Activated T-cell treated with anti-CD3 and anti-CD28 coated beads for 24 hours (primary cell): ENCODE results near the gene SLC43A3.

Experiments used
- DNase-seq: peaks from one replicate; pipeline ENCODE4 v3.0.0-alpha.2; 2020; ENCODE audit warnings: low read depth

SLC43A3 gene

DNA sequence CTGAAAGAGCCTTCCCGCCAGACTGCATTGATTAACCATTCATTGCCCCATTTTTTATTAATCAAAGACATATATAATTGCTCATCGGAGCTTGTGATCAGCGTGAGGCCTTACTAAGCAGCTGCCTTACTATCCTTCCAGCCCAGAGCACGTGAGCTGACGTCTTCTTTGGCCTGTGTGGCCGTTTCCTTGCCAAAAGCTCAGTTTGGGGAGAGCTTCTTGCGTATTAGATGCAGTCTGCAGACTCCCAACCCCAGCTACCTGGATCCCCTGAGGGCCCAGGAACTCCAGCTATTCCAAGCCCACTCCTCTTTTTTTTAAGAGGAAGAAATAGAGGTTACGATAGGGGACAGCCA is 784 bp upstream of the SLC43A3 start:
- DNase-seq: no peak

DNA sequence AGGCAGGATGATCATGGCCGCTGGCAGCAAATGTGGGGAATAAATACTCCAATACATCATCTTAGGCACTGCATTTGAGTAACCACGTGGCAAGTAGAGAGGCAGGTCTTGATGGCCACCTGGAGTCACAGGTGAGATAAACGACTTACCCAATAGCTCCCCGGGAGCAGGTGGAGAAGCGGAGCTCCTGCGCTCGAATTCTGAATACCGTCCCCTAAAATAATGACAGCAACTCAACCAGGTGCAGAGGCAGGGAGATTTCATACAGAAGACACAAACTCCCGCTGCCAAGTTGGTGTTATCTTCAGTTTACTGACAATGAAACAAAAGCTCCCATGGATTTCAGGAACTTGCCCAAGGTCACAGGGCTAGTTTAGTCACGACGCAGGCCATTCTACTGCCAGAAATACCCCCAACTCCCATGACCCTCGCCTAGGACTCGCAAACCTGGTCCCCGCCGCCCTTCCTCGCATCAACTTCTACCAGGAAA is 437 bp downstream of the SLC43A3 start:
- peak; percentile 20 for DNase-seq

DNA sequence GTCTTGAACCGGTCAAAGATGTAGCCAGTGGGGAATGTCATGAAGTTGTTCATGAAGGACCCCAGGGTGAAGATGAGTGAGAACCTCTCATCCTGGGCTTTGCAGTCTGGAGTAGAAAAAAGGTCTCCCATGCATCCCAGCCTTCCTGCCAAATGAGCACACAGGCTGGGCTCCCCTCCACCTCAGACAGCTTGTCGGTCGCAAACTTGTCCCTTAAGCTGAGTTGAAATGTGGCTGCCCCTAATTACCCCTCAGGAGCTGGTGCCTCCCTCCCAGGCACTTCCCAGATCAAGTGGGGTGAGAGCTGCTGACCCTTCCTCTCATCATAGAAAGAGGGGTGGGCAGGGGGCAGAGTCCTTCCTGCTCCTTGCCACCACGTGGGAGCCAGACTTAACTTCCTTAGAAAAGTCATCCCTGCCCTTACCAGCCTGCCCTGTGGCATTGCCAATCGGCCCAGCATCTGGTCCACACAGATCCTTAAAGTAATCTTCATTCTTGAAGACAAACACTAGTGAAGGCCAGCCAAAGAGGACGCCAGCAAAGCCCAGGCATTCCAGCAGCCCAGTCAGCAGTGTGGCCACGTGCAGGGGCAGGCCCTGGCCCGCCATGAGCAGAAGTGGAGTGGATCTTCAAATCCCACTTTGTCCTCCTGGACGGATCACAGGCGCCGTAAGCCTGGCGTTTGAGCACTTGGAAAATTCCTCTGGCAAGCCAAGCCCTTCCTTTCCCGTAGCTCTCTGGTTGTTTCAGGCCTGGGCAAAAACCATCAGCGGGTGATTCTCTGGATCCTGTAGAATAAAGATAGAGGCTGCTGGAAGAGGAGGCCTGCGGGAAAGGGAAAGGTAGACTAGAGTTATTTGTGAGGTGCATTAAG is 1.1 kb downstream of the SLC43A3 start:
- no peak for DNase-seq

DNA sequence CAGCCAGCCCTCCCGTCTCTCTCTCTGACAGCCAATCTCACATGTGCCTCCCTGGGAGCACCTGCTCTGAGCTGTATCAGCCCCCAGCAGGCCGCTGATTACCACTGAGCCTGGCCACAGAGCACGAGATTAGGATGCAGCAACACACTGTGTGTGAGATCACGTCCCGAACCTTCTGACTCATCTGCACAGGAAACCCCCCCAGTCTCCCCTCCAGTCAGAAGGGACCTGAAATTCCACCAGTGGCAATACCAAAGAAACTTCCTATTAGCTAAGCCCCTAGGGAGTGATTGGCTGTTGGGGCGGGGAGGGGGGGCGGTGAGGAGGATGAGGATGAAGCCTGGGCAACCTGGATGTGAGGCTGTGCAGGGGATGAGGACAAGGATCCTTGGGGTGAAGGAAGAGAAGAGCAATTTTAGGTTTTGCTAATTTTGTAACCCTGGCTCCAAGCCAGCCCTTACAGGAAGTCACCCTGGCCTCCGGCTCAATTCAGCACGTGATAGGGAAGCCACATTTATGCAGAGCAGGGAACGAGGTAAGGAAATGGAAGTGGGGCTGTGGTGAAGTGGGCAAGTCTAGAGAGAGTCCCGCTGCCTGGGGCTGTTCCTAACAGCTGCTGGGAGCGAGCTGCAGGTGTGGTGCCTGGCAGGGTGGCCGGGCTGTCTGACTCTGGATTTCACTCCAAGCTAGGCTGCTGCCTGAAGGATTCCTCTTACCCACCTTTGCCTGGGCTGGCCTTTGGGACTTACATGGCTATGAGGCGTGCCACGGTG is 1.9 kb downstream of the SLC43A3 start:
- peak; percentile 85 for DNase-seq

DNA sequence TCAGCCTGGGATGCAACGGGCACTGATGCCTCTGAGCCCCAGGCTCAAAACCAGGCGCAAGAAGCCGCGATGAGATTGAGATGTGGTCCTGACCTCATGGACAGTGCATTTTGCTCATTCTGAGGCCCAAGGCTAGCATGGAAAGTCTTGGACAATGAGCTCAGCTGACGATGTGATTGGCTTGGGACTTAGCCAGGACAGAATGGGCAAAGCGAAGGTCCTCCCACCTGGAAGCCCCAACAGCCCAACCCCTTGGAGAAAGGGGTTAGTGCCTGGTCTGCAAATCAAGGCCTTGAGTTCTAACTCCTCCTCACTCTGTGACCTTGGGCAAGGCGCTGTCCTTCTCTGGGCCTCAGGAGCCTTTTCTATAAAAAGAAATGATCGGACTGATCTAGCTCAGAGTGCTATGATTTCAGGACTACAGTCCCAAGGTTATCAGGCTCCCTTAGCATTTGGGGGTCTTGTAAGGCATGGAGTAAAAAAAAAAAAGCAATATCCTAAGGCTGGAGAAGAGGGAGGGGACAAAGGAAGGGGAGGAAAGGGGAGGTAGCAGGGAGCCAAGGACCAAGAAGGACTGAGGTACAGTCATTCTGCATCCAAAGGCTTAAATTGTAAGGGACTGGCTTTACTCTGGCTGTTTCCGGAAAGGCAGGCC is 2.7 kb downstream of the SLC43A3 start:
- no peak for DNase-seq

DNA sequence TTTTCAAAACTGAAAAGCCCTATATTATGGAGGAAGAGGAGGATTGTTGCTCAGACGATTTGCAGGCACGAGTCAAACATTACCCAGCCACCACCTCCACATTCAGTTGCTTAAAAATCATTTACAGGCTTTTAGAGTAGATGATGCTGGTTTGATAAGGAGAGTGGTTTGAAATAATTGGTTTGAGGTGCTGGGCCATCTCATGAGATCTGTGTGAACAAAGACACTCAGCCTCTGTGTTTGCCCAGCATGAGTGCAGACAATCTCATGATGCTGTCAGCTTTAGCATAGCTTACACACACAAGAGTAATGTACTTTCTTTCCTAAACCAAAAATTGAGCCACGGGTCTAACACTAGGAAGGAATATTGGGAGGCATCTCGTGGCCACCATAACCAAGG is 4.3 kb downstream of the SLC43A3 start:
- DNase-seq: no peak

DNA sequence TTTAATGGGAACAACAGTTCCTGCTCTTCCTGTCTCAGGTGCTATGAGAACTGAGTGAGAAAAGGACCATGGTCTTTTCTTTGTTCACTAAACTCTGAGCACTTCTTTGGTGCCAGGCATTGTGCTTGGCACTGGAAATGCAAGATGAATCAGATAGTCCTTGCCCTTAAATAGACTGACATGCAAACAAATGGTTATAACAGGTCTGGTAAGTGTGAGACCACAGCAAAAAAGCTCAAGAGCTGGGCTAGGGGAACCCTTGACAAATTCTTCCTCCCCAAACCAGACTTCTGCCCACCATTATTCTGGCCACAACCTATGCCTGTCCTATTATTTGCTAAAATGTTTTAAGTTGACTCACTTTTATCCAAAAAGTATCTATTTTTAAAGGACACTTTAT is 5.1 kb downstream of the SLC43A3 start:
- no peak for DNase-seq

DNA sequence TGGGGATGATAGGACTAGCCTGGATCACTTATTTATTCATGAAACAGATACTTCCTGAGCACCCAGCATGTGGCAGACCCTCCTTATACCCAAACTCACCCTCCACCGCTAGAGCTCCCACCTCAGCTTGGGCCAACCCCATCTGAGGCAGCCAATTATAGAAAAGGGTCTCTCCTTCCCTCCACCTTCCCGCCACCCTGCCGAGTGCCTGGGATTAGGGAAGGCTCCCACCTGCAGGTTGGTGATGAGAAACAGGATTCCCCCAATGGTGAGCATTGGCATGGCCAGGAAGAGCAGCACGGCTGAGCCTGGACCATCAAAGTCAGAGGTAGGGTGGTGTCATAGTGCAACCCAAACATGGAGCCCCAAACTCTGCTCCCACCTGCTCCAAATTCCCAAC is 5.9 kb downstream of the SLC43A3 start:
- no peak for DNase-seq

DNA sequence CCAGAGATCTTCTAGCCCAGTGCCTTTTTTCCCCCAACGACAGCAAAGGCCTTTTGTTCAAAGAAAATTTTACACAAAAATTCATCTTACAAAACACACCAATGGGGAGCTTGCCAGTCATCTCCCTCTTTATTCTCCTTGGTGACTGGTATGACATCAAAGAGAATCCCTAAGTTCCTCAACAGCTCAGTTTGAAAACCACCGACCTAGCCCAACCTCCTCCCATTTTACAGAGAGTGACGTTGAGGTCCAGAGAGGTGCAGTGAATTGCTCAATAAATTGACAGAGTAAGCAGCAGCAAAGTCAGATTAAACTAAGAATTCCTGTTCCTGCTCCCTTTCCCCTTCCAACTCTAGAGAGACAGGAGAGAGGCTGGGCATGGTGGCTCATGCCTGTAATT is 7.8 kb downstream of the SLC43A3 start:
- no peak for DNase-seq

DNA sequence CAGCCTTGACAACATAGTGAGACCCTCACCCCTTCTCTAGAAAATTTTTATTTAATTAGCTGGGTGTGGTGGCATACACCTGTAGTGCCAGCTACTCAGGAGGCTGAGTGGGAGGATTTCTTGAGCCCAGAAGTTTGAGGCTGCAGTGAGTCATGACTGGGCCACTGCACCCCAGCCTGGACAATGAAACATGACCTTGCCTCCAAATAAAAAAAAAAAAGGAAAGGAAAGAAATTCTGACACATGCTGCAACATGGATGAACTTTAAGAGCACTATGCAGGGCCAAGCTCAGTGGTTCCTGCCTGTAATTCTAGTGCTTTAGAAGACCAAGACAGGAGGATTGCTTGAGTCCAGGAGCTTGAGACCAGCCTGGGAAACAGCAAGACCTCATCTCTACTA is 8.8 kb downstream of the SLC43A3 start:
- DNase-seq: no peak

DNA sequence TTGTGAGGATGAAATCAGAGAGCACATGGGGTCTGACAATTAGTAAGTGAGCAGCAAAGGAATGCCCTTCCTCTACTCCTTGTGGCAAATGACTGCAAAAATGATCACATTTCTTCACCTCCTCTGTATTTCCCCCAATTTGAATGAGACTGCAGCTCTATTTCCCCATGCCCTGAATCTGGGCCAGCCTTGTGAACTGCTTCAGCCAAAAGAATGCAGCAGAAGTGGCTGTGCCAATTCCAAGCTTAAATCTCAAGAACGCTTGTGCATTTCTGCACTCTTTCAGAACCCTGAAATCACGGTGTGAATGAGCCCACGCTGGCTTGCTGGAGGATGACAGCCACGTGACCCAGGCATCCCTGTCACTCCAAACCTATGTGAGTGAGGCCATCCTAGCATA is 9.9 kb downstream of the SLC43A3 start:
- DNase-seq: no peak

DNA sequence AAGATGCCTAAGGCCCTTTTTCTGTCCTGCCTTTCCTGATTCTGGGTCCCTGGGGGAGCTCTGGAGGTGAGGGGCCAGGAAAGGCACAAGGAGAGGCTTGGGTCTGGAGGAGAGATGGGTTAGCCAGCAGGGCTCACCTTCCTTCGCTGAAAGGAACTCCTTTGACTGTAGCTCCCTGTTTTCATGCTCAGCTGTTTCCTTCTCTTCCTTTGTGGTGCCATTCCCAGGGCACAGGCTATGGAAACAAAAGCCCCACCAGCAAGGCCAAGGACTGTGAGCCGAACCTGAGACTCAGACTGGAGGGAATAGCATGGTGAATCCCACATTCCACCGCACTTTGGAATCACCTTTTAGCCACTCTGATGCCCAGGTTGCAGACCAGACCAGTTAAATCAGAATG is 10.5 kb downstream of the SLC43A3 start:
- no peak for DNase-seq

DNA sequence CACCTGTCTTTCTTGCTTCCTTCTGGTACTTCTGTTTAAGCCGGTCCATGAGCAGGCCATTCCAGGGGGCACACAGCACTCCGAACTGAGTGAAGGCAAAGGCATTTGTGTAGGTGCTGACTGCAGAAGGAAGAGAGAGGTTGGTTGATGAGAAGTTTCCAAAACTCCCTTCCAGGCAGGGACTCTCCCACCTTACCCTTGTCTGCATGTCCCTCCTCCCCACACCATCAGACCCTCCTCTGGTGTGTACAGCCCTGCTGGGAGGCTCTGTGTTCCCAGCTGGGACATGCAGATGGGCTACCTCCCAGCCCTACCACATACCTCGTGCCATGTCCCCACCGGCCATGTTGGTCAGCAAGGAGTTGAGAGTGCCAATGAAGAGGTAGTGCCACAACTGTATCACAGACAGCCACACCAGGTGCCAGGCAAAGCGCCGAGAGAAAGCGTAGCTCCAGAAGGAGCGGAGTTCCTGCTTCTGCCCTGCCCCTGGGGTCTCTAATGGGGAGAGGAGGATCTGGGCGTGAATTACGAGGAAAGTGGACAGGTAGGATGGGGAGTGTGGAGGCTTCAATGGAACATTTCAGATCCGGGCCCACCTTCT is 12.2 kb downstream of the SLC43A3 start:
- DNase-seq: no peak

DNA sequence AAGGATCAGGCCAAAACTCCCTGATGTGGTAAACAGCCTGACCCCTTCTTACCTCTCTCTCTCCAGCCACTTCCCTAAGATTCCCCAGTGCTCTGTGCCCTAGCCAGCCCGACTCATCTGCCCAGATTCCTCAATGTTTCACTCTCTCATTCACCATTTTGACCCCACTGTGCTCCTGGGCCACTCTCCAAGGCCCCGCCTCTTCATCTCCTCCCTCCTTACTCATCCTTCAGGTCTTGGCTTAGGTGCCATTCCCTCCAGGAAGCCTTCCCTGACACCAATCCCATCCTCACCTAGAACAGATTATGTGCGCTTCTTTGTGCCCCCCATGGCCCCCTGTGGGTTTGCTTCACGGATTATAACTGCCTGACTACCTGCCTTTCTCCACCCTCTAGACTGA is 13.2 kb downstream of the SLC43A3 start:
- no peak for DNase-seq

DNA sequence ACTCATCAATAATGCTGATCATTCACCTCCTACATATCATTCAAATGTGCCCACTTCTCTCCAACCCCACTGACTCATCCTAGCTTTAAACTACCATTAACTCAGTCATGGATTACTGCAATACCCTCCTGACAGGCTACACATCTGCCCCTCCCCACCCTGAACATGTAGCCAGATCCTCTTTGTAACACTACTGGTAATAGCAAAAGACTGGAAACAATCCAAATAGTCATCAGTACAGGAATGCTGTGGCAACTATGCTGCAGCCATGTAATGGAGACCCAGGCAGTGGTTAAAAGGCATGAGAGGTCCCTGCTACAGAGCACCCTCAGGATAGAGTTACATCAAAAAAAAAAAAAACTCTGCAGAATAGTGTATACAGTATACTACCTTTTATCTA is 16.6 kb downstream of the SLC43A3 start:
- no peak for DNase-seq

DNA sequence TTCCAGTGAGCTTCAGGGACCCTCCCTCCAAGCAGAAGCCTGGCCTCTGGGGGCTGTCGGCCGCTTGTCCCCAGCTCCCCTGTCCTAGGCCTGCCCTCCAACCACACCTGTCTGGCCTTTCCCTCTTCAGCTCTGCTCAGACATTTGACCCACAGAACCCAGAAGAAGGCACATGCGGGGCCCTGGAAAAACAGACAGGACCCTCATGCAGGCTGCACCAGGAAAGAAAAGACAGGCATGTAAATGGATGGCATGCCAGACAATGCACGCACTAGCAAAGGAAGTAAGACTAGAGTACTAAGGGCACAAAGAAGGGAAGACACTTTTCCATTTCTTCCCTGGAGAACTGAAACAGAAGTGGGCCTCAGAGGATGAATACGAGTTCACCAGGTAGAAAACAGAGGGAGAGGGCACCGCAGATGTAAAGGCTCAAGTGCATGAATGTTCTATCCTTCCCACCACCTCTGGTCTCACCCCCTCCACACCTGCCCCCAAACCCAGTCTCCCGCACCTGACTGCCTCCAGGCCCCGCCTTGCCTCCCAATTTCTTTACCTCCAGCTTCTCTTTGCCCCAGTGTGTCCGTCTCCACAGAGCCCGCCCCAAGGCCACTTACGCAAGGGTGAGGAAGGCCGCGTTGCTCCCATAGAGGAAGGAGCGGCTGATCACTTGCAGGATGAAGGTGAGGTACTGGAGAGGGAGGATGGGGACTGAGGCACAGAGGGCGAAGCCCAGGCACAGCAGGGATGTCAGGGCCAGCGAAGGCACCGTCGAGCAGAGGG is 17.4 kb downstream of the SLC43A3 start:
- DNase-seq: no peak

DNA sequence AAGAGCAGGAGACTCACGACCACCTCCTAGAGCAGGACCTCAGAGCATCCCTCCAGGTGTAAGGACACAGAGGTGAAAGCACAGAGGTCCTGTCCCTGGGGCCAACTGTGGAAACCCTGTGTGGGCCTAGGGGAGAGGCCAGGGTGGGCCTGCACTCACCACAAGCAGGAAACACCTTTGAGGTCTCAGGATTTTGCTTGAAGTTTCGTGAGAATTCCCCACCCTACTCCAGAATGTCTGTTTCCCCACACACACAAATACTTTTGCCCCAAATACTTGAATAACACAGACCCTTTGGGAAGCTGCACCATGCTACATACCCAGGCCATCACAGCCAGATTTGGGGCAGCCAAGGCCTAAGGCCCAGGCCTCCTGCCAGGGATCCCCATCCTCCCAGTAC is 18.1 kb downstream of the SLC43A3 start:
- no peak for DNase-seq

DNA sequence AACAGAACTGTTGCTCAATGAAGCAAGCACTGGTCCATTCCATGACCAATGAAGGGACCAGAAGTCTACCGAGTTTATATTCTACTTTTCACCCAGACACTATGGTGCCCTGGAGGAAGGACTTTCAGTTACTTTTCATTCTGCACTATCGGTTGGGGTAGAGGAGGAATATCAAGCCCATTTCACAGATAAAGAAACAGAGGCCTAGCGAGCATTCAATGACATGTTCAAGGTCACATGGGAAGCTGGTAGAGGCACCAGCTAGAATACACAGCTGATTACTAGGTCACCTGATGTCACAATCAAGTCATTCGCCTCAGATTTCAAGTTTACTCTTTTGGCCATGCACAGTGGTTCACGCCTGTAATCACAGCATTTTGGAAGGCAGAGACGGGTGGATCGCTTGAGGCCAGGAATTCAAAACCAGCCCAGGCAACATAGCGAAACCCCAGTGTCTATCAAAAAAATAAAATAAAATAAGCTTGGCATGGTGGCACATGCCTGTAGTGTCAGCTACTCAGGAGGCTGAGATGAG is 18.9 kb downstream of the SLC43A3 start:
- no peak for DNase-seq

DNA sequence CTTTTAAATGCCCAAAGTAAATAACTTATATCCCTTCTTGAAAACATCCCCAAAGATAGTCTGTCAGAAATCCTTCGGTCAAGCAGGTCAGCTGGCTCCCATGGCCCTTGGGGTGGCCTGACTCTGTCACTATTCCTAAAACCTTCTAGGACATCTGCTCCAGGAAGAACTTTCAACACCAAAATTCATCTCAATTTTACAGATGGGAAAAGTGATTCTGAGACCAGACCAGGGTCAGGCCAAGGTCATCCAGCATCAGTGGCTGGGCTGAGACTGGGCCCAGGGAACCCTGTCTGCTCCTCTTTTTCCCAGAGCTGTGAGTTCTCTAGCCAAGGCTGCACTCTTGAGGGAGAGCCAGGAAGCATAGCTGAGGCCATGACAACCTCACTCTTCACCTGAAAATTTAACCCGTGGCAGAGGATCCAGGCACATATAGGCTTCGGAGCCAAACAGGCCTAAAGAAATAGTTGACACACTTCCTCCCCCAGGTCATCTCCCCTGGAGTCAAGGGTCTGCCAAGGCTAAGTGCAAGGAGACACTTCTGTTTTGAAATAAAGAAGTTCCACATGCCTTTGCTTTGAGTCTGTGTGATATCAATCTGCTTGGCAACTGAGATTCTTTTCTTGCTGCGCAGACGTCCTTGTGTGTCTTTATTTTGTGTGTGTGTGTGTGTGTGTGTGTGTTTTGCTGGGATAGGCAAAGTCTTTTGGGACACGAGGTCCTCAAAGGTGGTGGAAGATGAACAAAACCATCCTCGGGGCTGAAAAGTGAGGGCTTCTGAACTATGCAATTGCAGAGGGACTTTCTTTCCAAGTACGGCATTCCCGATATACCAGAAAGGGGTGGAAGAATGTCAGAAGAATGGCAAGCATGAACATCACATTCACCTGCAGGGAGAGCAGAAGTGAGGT is 19.7 kb downstream of the SLC43A3 start:
- DNase-seq: no peak

DNA sequence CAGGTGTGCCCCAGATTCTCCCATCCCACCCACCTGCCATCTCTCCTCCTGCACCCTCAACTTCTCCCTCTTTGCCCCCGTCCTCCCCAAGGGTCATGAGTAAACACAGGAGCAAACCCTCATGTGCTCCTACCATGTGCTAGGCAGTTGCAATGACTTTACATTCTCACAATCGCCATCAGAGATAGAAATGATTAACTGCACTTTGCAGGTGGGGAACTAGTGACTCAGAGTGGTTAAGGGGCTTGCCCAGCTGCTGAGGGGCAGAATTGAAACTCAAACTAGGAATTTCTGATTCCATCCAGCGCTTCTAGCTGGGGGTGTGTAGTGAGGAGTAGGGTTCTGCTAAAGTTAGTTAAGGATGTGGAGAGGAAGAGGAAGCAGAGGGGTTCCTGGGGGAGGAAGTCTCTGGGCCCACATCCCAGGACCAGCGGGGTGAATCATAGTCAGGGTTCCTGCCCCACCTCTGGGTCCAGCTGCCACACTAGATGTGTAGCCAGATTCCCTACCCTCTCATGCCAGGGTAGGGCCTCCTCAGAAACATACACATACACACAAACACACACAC is 20.5 kb downstream of the SLC43A3 start:
- DNase-seq: peak; percentile 50
